Suprapubic skin (tissue), 4 donors: ENCODE data around the gene DNAH5. TPM values are rescaled to one million over a fixed set of nuclear protein-coding genes. Genes with fewer than 3 reads are reported as not detected.

Source experiments
- DNase-seq, 2 donors: peaks; one replicate each; pipeline ENCODE4 v3.0.0-alpha.2; 2019; ENCODE audit warnings: low spot score in 2 of 2
- H3K27ac ChIP-seq: fragments of 200-600 bp; sonication (generic); one replicate; pipeline ENCODE4 v1.5.1; 2019
- H3K27me3 ChIP-seq: fragments of 200-600 bp; sonication (generic); one replicate; pipeline ENCODE4 v1.5.1; 2019
- H3K36me3 ChIP-seq: fragments of 200-600 bp; sonication (generic); one replicate; pipeline ENCODE4 v1.5.1; 2019
- H3K4me1 ChIP-seq: fragments of 200-600 bp; sonication (generic); one replicate; pipeline ENCODE4 v1.5.1; 2019
- H3K4me3 ChIP-seq: fragments of 200-600 bp; sonication (generic); one replicate; pipeline ENCODE4 v1.5.1; 2019; ENCODE audit warnings: mild to moderate bottlenecking
- H3K9me3 ChIP-seq: fragments of 200-600 bp; sonication (generic); one replicate; pipeline ENCODE4 v1.5.1; 2019
- EP300 ChIP-seq: sonication (generic); formaldehyde crosslinking; IDR thresholded peaks from one replicate; pipeline ENCODE4 v1.6.1; 2017; ENCODE audit warnings: antibody characterized with exemption
- POLR2A ChIP-seq, 2 donors: fragments of 450-650 bp; IDR thresholded peaks; one replicate each; pipeline ENCODE4 v1.6.1; 2017; ENCODE audit warnings: antibody characterized with exemption in 2 of 2, mild to moderate bottlenecking in 2 of 2, moderate library complexity in 2 of 2
- POLR2AphosphoS5 ChIP-seq, 3 donors: sonication (generic); formaldehyde crosslinking; IDR thresholded peaks; one replicate each; pipeline ENCODE4 v1.6.1; 2017; ENCODE audit warnings: antibody characterized with exemption in 3 of 3
- WGBS: methylation state at CpG from one replicate; pipeline ENCODE4 v1.1.5; 2018; 5-methylcytosine and 5-hydroxymethylcytosine counted together
- total RNA-seq, 4 donors: library from RNA; depleted of rRNA; stranded (reverse); fragments of >200 nt; gene quantifications; one replicate each; pipeline ENCODE4 v1.1.0, GENCODE V29; 2016
- TF ChIP-seq, protein P1 (sequence below), 2 donors: fragments of 200-600 bp in 1 of 2; fragments of 450-650 bp in 1 of 2; sonication (generic) in 1 of 2; IDR thresholded peaks; one replicate each; pipeline ENCODE4 v1.5.1; 2016 to 2019; ENCODE audit warnings: antibody characterized with exemption in 2 of 2, mild to moderate bottlenecking in 1 of 2, moderate library complexity in 1 of 2

Gene DNAH5
- total RNA-seq, 4 donors from 2014 or later = 0.13 to 0.56 (median 0.18) TPM

DNA sequence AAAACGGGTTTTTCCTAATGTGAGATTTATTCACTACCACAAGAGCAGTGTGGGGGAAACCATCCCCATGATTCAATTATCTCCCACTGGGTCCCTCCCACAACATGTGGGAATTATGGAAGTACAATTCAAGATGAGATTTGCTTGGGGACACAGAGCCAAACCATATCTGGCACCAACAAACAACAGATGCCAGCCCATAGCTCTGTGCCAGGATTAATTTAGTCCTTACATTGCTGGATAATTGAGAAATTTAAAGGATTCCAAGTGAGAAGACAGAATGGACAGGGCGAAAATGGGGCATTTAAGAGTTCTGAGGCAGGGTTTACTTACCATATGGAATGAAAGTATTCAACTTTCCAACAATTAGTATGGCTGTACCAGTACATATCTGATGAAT, 30.8 kb upstream of the DNAH5 start:
- H3K9me3 ChIP-seq = no peaks in the 10 kb centered on the region
- 55% methylated on average over 2 of the region's 2 CpGs for WGBS

DNA sequence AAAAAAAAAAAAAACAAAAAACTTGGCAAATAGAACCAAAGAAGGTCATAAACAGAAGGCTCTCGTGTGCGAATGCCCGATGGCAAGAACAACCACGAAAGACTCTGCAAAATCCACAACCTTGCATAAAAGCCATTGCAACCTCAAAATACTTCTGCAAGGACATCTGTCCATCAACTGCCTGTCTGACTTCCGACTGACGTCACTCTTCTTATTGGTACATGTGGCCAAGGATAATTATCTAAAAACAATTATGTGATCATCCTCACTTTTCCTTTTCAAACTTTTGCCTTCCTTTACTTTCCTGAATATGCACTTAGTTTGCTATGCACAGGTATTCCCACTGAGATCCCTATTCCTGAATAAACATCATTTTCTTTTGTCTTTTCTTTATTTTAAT, 29.2 kb upstream of the DNAH5 start:
- TF ChIP-seq POLR2AphosphoS5 (IDR thresholded peaks at IDR 0.05) = no peak
- TF ChIP-seq POLR2A (IDR thresholded peaks at IDR 0.05) = no peak
- TF ChIP-seq, protein P1, sequence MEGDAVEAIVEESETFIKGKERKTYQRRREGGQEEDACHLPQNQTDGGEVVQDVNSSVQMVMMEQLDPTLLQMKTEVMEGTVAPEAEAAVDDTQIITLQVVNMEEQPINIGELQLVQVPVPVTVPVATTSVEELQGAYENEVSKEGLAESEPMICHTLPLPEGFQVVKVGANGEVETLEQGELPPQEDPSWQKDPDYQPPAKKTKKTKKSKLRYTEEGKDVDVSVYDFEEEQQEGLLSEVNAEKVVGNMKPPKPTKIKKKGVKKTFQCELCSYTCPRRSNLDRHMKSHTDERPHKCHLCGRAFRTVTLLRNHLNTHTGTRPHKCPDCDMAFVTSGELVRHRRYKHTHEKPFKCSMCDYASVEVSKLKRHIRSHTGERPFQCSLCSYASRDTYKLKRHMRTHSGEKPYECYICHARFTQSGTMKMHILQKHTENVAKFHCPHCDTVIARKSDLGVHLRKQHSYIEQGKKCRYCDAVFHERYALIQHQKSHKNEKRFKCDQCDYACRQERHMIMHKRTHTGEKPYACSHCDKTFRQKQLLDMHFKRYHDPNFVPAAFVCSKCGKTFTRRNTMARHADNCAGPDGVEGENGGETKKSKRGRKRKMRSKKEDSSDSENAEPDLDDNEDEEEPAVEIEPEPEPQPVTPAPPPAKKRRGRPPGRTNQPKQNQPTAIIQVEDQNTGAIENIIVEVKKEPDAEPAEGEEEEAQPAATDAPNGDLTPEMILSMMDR (IDR thresholded peaks at IDR 0.05) = no peak
- TF ChIP-seq EP300 = no peak
- Histone ChIP-seq H3K36me3 (no peaks in the 10 kb centered on the region), H3K4me1 (no peaks in the 10 kb centered on the region), H3K9me3 (no peaks in the 10 kb centered on the region), H3K27ac (no peak overlapping the region), H3K27me3 (peaks cover 3% of the 10 kb centered on the region), H3K4me3 (no peak overlapping the region)
- 75% methylated on average over 6 of the region's 6 CpGs for WGBS
- DNase-seq = no peak

More for the DNA sequence above, 30.8 kb upstream of the DNAH5 start:
- Histone ChIP-seq H3K36me3 (no peaks in the 10 kb centered on the region), H3K27me3 (peaks cover 3% of the 10 kb centered on the region), H3K4me3 (no peak overlapping the region), H3K4me1 (no peaks in the 10 kb centered on the region), H3K27ac (no peak overlapping the region)
- no peak for DNase-seq
- TF ChIP-seq POLR2AphosphoS5 (IDR thresholded peaks at IDR 0.05) = no peak
- TF ChIP-seq, protein P1 (IDR thresholded peaks at IDR 0.05) = no peak

DNA sequence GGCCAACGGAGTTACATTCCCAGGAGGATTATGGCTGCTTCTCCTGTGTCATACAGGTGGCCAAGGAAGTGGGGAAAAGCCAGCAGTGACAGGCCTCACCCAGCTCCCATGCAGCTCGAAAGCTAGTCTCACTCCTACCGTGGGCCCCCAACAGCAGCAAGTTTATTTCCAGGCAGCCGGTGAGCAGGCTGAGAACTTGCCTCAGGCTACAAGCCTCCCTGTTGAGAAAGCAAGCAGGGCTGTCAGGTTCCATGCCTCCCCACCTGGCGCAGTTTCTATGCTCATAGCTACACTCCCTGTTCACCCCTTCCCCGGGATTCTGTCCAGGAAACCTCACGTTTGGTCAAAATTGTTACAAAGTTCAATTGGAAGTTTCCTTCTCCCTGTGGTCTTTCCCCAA, 27.5 kb upstream of the DNAH5 start:
- H3K36me3 ChIP-seq = no peaks in the 10 kb centered on the region
- no peak for TF ChIP-seq POLR2A (IDR thresholded peaks at IDR 0.05)
- H3K27ac ChIP-seq = no peak overlapping the region
- no peaks in the 10 kb centered on the region for H3K9me3 ChIP-seq
- WGBS = 43% methylated on average over 6 of the region's 7 CpGs
- peaks cover 3% of the 10 kb centered on the region for H3K27me3 ChIP-seq
- no peak overlapping the region for H3K4me3 ChIP-seq
- DNase-seq = no peak
- no peaks in the 10 kb centered on the region for H3K4me1 ChIP-seq

DNA sequence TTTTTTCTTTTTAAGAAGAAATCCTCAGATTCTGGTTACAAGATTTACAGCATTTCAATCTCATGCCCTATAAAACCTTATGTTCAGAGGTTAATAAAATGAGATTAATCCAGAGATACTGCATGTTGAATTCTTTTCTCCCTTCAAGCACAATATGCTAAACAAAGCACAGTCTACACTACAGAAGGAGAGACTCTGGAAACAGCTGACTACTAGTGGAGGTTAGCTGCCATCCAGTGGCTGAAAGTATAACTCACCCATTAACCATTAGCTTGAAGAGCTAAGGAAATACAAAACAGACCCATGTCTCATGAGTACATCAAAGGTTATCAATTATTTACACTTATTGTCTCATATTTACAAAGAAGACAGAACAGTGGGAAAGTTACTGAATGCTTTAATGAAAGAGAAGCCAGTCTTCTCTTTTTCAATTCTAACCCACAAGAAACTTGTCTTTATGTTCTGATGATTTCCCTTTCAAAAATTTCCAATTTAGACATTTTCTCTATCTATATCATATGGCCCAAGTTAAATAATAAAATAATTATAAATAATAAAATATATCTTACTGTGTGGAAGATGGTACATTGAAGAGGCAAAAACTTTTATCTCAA, 12.7 kb upstream of the DNAH5 start:
- Histone ChIP-seq H3K27ac (no peak overlapping the region), H3K36me3 (no peaks in the 10 kb centered on the region), H3K27me3 (peaks cover 6% of the 10 kb centered on the region), H3K9me3 (no peaks in the 10 kb centered on the region), H3K4me1 (no peaks in the 10 kb centered on the region), H3K4me3 (no peak overlapping the region)
- TF ChIP-seq, protein P1 (IDR thresholded peaks at IDR 0.05) = peak; percentile 4 to 47
- TF ChIP-seq EP300 = no peak
- no peak for DNase-seq

DNA sequence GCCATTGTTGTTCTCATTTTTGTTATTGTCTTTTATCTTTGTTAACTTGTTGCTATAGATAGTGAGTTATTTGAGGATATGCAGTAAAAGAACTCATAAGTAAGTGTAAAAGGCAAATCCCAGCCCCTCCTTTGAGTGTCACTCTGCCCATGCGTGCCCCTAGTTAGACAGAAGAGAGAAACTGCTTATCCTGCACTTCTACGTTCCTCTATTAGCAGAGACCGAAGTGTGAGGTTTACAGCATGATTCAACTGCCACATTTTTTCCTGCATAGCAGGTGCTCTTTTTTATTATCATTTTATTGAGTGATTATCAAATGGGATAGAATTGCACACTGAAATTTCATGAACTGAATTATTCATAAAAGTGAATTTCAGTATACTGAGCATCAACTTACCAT, 12.0 kb upstream of the DNAH5 start:
- Histone ChIP-seq H3K4me3 (no peak overlapping the region), H3K9me3 (no peaks in the 10 kb centered on the region), H3K4me1 (no peaks in the 10 kb centered on the region), H3K27ac (no peak overlapping the region), H3K36me3 (no peaks in the 10 kb centered on the region), H3K27me3 (peaks cover 6% of the 10 kb centered on the region)
- WGBS = 43% methylated on average over 3 of the region's 3 CpGs
- TF ChIP-seq POLR2AphosphoS5 (IDR thresholded peaks at IDR 0.05) = no peak
- no peak for TF ChIP-seq POLR2A (IDR thresholded peaks at IDR 0.05)
- no peak for TF ChIP-seq EP300
- TF ChIP-seq, protein P1 (IDR thresholded peaks at IDR 0.05) = no peak
- no peak for DNase-seq

DNA sequence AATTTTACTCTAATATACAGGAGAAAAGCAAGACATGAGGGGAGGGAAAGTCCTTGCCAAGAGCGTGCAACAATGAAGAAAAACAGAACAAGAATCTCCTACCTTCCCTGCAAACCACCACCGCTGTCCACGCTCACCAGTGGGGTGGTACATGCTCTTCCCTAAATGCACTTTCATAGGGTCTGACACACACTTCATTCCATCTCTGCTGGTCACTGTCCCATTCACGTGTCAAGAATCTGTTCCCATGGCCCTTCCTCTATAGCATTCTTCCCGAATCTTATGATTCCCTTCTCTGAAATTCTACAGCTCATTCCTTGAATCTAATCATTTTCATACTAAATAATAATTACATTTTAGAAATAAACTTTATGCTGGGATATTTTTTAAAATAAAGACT, 11.4 kb upstream of the DNAH5 start:
- no peak for DNase-seq
- 83% methylated on average over 5 of the region's 5 CpGs for WGBS
- Histone ChIP-seq H3K36me3 (no peaks in the 10 kb centered on the region), H3K4me3 (no peak overlapping the region), H3K27me3 (peaks cover 6% of the 10 kb centered on the region), H3K27ac (no peak overlapping the region), H3K9me3 (no peaks in the 10 kb centered on the region), H3K4me1 (no peaks in the 10 kb centered on the region)
- TF ChIP-seq, protein P1 (IDR thresholded peaks at IDR 0.05) = no peak
- TF ChIP-seq POLR2A (IDR thresholded peaks at IDR 0.05) (no peak), POLR2AphosphoS5 (IDR thresholded peaks at IDR 0.05) (no peak), EP300 (no peak)
